PC-3 (cell line): ENCODE data around the gene RBFOX2. TPM values are rescaled to one million over a fixed set of nuclear protein-coding genes. Genes with fewer than 3 reads are reported as not detected.
"Not testable (repeated sequence)": the region's sequence is repeated elsewhere in the genome, so short reads cannot be mapped to it uniquely, and the experiment has no call there.

Source experiments
- ATAC-seq: fragments of 200-7000 bp; cut with Tn5 transposase; 2 replicates; pipeline ENCODE4 v1.9.1; 2020; ENCODE audit warnings: mild to moderate bottlenecking, moderate library complexity
- BruUV-seq: library from RNA; stranded (reverse); fragments of 400-500 nt; replicated peaks from 2 replicates; lab custom pipeline; 2021; lab: Mats Ljungman, UMichigan
- CTCF ChIA-PET: fragments of 300-600 bp; sonication (Branson Sonifier 250); formaldehyde crosslinking; loops from one replicate; lab custom pipeline; 2022; ENCODE audit warnings: antibody characterized with exemption; lab: Charles Lee
- POLR2A ChIA-PET: fragments of 300-600 bp; sonication (Branson Sonifier 250); formaldehyde crosslinking; loops from one replicate; lab custom pipeline; 2022; ENCODE audit warnings: antibody characterized with exemption; ENCODE audit not compliant: unreplicated experiment; lab: Charles Lee
- DNase-seq: peaks from one replicate; pipeline ENCODE4 v3.0.0-alpha.2; 2015
- H2AFZ ChIP-seq: fragments of 300-600 bp; sonication (generic); 2 replicates; pipeline ENCODE4 v1.6.0; 2016; ENCODE audit warnings: antibody characterized with exemption, low read length
- H3F3A ChIP-seq: fragments of 300-600 bp; sonication (generic); one replicate; pipeline ENCODE4 v1.6.0; 2017; ENCODE audit warnings: antibody characterized with exemption, low read length, control low read depth, mild to moderate bottlenecking; ENCODE audit not compliant: unreplicated experiment
- H3K27ac ChIP-seq: fragments of 300-600 bp; sonication (generic); 2 replicates; pipeline ENCODE4 v1.5.1; 2016; ENCODE audit warnings: mild to moderate bottlenecking, low read length
- H3K27me3 ChIP-seq: fragments of 300-600 bp; sonication (generic); 2 replicates; pipeline ENCODE4 v1.6.1; 2016; ENCODE audit warnings: low read length, mixed read lengths
- H3K36me3 ChIP-seq: fragments of 300-600 bp; sonication (generic); 2 replicates; pipeline ENCODE4 v1.6.1; 2016; ENCODE audit warnings: low read depth, mixed run types, low read length, mixed read lengths
- H3K4me1 ChIP-seq: fragments of 300-600 bp; sonication (generic); 2 replicates; pipeline ENCODE4 v1.5.1; 2016; ENCODE audit warnings: low read length; ENCODE audit not compliant: insufficient read depth
- H3K4me2 ChIP-seq: fragments of 300-600 bp; sonication (generic); 2 replicates; pipeline ENCODE4 v1.6.0; 2016; ENCODE audit warnings: low read length
- H3K4me3 ChIP-seq: fragments of 300-600 bp; sonication (generic); 2 replicates; pipeline ENCODE4 v1.5.1; 2016; ENCODE audit warnings: mild to moderate bottlenecking, low read length, mixed read lengths
- H3K79me2 ChIP-seq: fragments of 300-600 bp; sonication (generic); 2 replicates; pipeline ENCODE4 v1.6.1; 2017; ENCODE audit warnings: low read length, mixed read lengths
- H3K9ac ChIP-seq: fragments of 300-600 bp; sonication (generic); 2 replicates; pipeline ENCODE4 v1.6.0; 2016; ENCODE audit warnings: mild to moderate bottlenecking, low read length
- H3K9me2 ChIP-seq: fragments of 300-600 bp; sonication (generic); replicated peaks from 2 replicates; pipeline ENCODE4 v1.6.1; 2016; ENCODE audit warnings: mixed run types, low read length, mixed read lengths
- H3K9me3 ChIP-seq: fragments of 300-600 bp; sonication (generic); 2 replicates; pipeline ENCODE4 v1.6.1; 2016; ENCODE audit warnings: low read length, mixed read lengths
- H4K20me1 ChIP-seq: fragments of 300-600 bp; sonication (generic); 2 replicates; pipeline ENCODE4 v1.6.1; 2016; ENCODE audit warnings: low read length, mixed read lengths
- CTCF ChIP-seq: fragments of 300-600 bp; sonication (generic); conservative IDR thresholded peaks from 2 replicates; pipeline ENCODE4 v1.5.1; 2017; ENCODE audit warnings: antibody characterized with exemption, low read depth, mild to moderate bottlenecking, low read length
- EZH2 ChIP-seq: fragments of 300-600 bp; sonication (generic); IDR thresholded peaks from one replicate; pipeline ENCODE4 v1.6.1; 2017; ENCODE audit warnings: antibody characterized with exemption, mild to moderate bottlenecking, low read length; ENCODE audit not compliant: unreplicated experiment
- EZH2phosphoT487 ChIP-seq: fragments of 300-600 bp; sonication (generic); IDR thresholded peaks from 2 replicates; pipeline ENCODE4 v1.6.1; 2018; ENCODE audit warnings: mild to moderate bottlenecking, antibody characterized with exemption, low read length, borderline replicate concordance
- intact Hi-C: fragments of 100-400 bp; cut with micrococcal nuclease; formaldehyde crosslinking; loops from 2 replicates; pipeline ENCODE4 v1.9.0; 2023
- total RNA-seq: library from RNA; depleted of rRNA; stranded (reverse); fragments of >200 nt; gene quantifications from 2 replicates; pipeline ENCODE4 v1.2.3, GENCODE V29; 2014

RBFOX2 gene
- total RNA-seq, 1 experiment from 2014 or later, result 75.1 TPM

DNA sequence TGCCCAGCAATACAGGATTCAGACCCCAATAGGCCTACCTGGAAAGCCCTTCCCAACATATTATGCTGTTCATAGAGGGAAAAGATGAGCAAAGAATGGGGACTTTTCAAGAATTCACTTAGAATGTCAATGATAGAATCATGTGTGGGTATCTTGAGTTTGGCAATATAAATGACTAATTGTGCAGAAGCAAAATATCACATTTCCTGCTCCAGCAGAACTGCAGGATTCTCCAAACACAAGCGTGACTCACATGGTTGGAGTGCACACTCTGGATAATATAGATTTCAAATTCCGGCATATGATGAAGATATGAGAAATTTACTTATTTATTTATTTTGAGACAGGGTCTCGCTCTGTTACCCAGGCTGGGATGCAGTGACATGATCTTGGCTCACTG lies 323.5 kb downstream of the RBFOX2 start:
- Histone ChIP-seq H3K4me2 (0 out of 2 replicates have a peak overlapping the region, but pooled peaks have one; percentile 9), H3K9me3 (no peaks in the 10 kb centered on the region), H3K9ac (no peak overlapping the region), H3K27ac (0 out of 2 replicates have a peak overlapping the region, but pooled peaks have one; percentile 9), H3K79me2 (no peaks in the 10 kb centered on the region), H3K4me3 (no peak overlapping the region), H2AFZ (no peak overlapping the region), H3F3A (no peaks in the 10 kb centered on the region), H3K4me1 (peaks cover 14% of the 10 kb centered on the region), H3K9me2 (no peaks in the 10 kb centered on the region), H4K20me1 (no peaks in the 10 kb centered on the region), H3K27me3 (no peaks in the 10 kb centered on the region), H3K36me3 (no peaks in the 10 kb centered on the region)
- no peak for TF ChIP-seq EZH2
- TF ChIP-seq EZH2phosphoT487, result no peak
- no peak for TF ChIP-seq CTCF
- DNase-seq, result peak; percentile 82
- ChIA-PET CTCF (no interaction called here), POLR2A (no interaction called here)
- intact Hi-C loops, result no loop called here
- peak; percentile 93 for ATAC-seq
- no TSS peak for BruUV-seq

DNA sequence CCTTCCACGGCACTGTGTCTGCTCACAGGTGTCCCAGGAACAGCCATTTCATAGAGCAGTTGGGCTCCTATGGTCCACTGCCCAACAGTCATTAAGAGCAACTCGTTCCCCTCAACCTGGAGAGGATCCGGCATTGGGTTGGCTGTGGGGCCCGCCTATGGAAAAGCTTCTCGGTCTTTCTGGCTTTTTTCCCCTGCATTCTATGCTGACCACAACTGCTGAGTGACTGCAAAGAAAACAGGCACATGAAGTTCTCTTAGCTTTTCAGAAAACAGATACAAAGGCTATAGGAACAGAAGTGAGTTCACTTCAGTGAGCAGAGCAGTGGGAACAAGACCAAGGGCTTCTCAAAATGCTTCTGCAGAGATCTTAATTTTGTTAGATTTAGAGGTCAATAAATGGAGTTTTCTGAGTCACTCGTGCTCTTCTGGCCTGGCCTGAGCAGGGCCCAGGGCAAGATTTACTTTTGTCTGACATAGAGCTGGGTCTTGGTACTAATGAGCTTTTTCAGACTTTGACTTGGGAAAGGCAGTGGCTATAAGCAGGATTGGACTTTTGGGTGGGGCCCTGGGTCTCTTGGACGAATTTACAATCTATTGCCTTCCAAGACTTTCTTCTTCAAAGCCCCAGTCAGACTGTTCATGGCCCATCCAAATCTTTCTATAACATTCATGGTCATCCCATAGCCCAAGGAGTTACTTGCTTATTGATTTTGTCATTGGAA lies 324.6 kb downstream of the RBFOX2 start:
- Histone ChIP-seq H3K27ac (no peak overlapping the region), H3K4me2 (no peak overlapping the region), H3K79me2 (no peaks in the 10 kb centered on the region), H3K9me3 (no peaks in the 10 kb centered on the region), H3K9me2 (no peaks in the 10 kb centered on the region), H3K9ac (no peak overlapping the region), H3K27me3 (no peaks in the 10 kb centered on the region), H3K4me3 (no peak overlapping the region), H2AFZ (no peak overlapping the region), H3F3A (no peaks in the 10 kb centered on the region), H3K4me1 (peaks cover 14% of the 10 kb centered on the region), H3K36me3 (no peaks in the 10 kb centered on the region), H4K20me1 (no peaks in the 10 kb centered on the region)
- intact Hi-C loops, result no loop called here
- DNase-seq, result no peak
- TF ChIP-seq EZH2 (no peak), CTCF (no peak), EZH2phosphoT487 (no peak)
- CTCF ChIA-PET, result no interaction called here
- POLR2A ChIA-PET, result no interaction called here
- ATAC-seq, result no peak
- BruUV-seq, result no TSS peak

- H3K27me3 ChIP-seq, H3K9me2 ChIP-seq, ATAC-seq, H2AFZ ChIP-seq, H4K20me1 ChIP-seq, H3K4me2 ChIP-seq, H3K9me3 ChIP-seq, H3K27ac ChIP-seq, intact Hi-C loops, H3K4me1 ChIP-seq, DNase-seq, BruUV-seq, H3K36me3 ChIP-seq, H3K4me3 ChIP-seq, H3K79me2 ChIP-seq, POLR2A ChIA-PET, CTCF ChIA-PET, H3K9ac ChIP-seq, H3F3A ChIP-seq: not testable (repeated sequence)
Measured at GRCh38 chr22:35699852-35700251, 328.8 kb downstream of the RBFOX2 start.
